RWPE2 (cell line): ENCODE measurements around the gene MRPL2.

ENCODE experiments used
- ATAC-seq: fragments of 200-7000 bp; cut with Tn5 transposase; 3 replicates; pipeline ENCODE4 v1.9.1; 2021; ENCODE audit warnings: low read depth
- DNase-seq: peaks from one replicate; pipeline ENCODE4 v3.0.0-alpha.2; 2020; ENCODE audit warnings: low spot score
- H3K27ac ChIP-seq: fragments of 450-650 bp; 2 replicates; pipeline ENCODE4 v1.5.1; 2017; ENCODE audit warnings: mild to moderate bottlenecking; ENCODE audit not compliant: poor library complexity, severe bottlenecking
- H3K27me3 ChIP-seq: fragments of 250-450 bp; sonication (Bioruptor Pico); 2 replicates; pipeline ENCODE4 v1.5.1; 2021; ENCODE audit warnings: mild to moderate bottlenecking, moderate library complexity; ENCODE audit not compliant: insufficient read depth, poor library complexity, severe bottlenecking
- H3K36me3 ChIP-seq: fragments of 250-450 bp; sonication (Bioruptor Pico); 2 replicates; pipeline ENCODE4 v1.5.1; 2020; ENCODE audit warnings: low read depth, mild to moderate bottlenecking, moderate library complexity
- H3K4me1 ChIP-seq: fragments of 250-450 bp; sonication (Bioruptor Pico); 2 replicates; pipeline ENCODE4 v1.5.1; 2021; ENCODE audit warnings: mild to moderate bottlenecking, moderate library complexity; ENCODE audit not compliant: insufficient read depth, poor library complexity, severe bottlenecking
- H3K4me3 ChIP-seq: fragments of 250-450 bp; sonication (Bioruptor Pico); 2 replicates; pipeline ENCODE4 v1.5.1; 2021; ENCODE audit warnings: mild to moderate bottlenecking, moderate library complexity; ENCODE audit not compliant: severe bottlenecking
- H3K9me3 ChIP-seq: fragments of 250-450 bp; sonication (Bioruptor Pico); 2 replicates; pipeline ENCODE4 v1.5.1; 2021; ENCODE audit warnings: mild to moderate bottlenecking, moderate library complexity; ENCODE audit not compliant: severe bottlenecking
- TF ChIP-seq, protein P1 (sequence below): fragments of 450-650 bp; IDR thresholded peaks from one replicate; pipeline ENCODE4 v1.5.1; 2017; ENCODE audit warnings: mild to moderate bottlenecking, moderate library complexity; ENCODE audit not compliant: poor library complexity, severe bottlenecking

The MRPL2 gene

DNA sequence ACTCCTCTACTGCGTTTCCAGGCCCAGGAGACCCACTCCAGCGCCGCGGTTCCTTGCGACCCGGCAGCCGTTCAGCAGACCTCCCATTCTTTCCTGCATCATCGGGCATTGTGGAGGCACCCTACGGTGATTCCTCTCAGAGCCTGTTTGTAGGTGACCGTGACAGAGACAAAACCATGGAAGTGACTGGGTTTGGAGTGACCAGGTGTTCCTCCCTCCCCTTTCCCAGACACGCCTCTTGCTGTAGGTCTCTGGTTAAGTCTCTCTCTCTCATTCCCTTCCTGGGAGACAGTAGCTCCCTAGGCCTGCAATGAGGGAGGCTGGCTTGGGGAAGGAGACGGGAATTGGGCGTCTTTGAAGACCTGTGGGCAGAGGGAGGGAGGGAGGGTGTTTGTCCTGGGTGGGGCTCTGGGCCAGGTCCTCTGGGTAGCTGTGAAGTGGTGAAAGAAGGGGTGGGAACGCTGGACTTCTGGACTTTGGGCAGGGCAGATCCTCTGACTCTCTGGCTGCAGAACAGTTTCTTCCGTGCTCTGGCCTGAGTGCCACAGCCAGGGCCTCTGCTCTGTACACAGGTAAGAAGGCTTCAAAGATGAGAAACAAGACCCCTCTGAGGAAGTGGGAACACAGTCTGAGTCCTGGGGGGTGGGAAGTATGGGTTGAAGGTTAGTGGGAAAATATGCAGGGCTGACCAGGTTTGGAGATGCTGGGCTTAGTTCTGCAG, 960 bp upstream of the MRPL2 start:
- H3K27me3 ChIP-seq, result no peaks in the 10 kb centered on the region
- H3K4me3 ChIP-seq, result peak overlapping the region; percentile 65
- H3K9me3 ChIP-seq, result no peaks in the 10 kb centered on the region
- TF ChIP-seq, protein P1, sequence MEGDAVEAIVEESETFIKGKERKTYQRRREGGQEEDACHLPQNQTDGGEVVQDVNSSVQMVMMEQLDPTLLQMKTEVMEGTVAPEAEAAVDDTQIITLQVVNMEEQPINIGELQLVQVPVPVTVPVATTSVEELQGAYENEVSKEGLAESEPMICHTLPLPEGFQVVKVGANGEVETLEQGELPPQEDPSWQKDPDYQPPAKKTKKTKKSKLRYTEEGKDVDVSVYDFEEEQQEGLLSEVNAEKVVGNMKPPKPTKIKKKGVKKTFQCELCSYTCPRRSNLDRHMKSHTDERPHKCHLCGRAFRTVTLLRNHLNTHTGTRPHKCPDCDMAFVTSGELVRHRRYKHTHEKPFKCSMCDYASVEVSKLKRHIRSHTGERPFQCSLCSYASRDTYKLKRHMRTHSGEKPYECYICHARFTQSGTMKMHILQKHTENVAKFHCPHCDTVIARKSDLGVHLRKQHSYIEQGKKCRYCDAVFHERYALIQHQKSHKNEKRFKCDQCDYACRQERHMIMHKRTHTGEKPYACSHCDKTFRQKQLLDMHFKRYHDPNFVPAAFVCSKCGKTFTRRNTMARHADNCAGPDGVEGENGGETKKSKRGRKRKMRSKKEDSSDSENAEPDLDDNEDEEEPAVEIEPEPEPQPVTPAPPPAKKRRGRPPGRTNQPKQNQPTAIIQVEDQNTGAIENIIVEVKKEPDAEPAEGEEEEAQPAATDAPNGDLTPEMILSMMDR, result no peak
- peaks cover 25% of the 10 kb centered on the region for H3K36me3 ChIP-seq
- peak overlapping the region; percentile 60 for H3K27ac ChIP-seq
- no peaks in the 10 kb centered on the region for H3K4me1 ChIP-seq
- DNase-seq (no peak), ATAC-seq (peak; percentile 50)

DNA sequence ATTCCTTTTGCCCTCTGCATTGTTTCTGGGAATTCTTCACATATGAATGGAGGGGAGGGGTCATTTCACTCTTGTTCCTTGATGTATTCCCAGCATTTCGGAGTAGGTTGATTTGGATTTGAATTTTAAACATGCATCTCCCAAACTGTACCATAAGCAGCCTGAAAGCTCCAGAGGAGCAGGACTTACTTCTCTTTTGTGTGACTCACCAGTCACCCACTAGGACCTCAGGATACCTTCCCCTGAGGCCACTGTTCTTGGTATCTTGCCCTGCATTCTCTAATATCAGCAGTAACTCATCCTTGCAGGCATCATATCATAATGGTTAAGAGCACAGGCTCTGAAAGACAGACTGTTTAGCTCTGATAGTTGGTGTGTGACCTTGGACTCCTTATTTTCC, 703 bp downstream of the MRPL2 start:
- DNase-seq, result no peak
- peak overlapping the region; percentile 60 for H3K27ac ChIP-seq
- TF ChIP-seq, protein P1, result no peak
- ATAC-seq, result no peak
- H3K4me1 ChIP-seq, result no peaks in the 10 kb centered on the region
- H3K4me3 ChIP-seq, result peak overlapping the region; percentile 65
- no peaks in the 10 kb centered on the region for H3K9me3 ChIP-seq
- peaks cover 32% of the 10 kb centered on the region for H3K36me3 ChIP-seq
- H3K27me3 ChIP-seq, result no peaks in the 10 kb centered on the region

DNA sequence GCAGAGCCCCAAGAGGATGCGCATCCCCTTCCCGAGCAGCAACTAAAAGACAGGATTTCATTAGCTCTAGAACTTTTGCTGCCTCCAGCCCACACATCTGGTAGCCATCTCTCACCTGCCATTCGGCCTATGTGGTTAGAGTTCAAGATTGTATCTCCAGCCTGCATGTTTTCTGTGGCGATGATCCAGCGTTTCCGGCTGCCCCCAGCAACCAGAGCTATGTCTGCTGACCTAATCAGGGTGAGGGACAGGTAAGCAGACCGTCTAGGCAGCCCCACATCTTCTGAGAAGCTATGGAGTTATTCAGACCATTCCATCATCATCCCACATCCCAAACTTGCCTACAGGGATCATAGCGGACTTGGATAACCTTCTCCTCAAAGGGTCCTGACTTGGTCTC, 3.3 kb downstream of the MRPL2 start:
- Histone ChIP-seq H3K27ac (peak overlapping the region; percentile 77), H3K36me3 (peaks cover 38% of the 10 kb centered on the region), H3K4me1 (peaks cover 5% of the 10 kb centered on the region), H3K27me3 (no peaks in the 10 kb centered on the region), H3K4me3 (no peak overlapping the region), H3K9me3 (no peaks in the 10 kb centered on the region)
- DNase-seq, result no peak
- TF ChIP-seq, protein P1, result no peak
- no peak for ATAC-seq

DNA sequence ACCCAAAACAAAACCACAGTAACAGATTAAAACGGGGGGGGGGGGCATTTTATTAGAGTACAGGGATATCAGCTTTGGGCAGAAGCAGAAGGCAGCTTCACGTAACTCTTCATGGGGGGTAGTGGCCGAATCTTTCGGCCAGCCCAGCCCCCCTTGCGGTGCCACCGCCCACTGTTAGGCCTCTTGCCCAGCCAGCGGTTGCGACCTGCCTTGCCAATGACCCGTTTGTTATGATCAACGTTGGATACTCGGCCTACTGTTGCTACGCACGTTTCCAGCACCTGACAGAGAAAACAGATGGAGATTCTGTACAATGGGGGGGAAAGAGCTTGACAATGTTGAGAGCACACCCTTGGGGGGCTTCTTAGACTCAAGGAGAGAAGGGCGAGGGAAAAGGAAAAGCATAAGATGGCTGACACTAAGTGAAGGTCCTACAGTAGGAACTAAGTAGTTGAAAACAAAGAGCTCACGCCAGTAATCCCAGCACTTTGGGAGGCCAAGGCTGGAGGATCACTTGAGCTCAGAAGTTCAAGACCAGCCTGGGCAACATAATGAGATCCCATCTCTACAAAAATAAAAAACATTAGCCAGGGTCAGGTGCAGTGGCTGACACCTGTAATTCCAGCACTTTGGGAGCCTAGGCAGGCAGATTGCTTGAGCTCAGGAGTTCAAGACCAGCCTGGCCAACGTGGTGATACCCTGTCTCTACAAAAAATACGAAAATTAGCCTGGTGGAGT, 4.9 kb downstream of the MRPL2 start:
- Histone ChIP-seq H3K27ac (peak overlapping the region; percentile 77), H3K4me1 (peaks cover 5% of the 10 kb centered on the region), H3K9me3 (no peaks in the 10 kb centered on the region), H3K27me3 (no peaks in the 10 kb centered on the region), H3K36me3 (peaks cover 54% of the 10 kb centered on the region), H3K4me3 (peak overlapping the region; percentile 83)
- DNase-seq (no peak), ATAC-seq (no peak)
- TF ChIP-seq, protein P1, result no peak
